ENCODE results near the gene AKR1D1.
"Not testable (repeated sequence)": the region's sequence is repeated elsewhere in the genome, so short reads cannot be mapped to it uniquely, and the experiment has no call there.

The AKR1D1 gene

DNA sequence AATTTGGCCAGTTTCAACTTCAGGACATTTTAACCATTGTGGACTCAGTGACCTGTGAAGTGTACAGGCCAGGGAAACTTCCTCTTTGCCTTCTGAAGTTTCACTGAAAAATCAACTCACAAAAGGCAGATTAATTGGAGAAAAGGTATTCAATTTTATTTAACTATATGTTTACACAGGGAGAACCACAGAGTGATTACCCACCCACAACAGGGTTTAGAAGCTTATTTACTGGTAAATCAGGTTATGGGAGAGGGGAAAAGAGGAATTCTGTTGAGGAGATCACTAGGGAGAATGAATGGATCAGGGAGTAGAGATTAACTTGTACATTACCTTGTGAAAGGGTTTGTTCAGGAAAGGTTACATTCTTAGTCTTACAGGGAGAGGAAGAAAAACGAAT, 1.7 kb upstream of the AKR1D1 start:
- no peak for DNase-seq

- DNase-seq: no peak
Measured at GRCh38 chr7:138075350-138075749, 909 bp upstream of the AKR1D1 start.

DNA sequence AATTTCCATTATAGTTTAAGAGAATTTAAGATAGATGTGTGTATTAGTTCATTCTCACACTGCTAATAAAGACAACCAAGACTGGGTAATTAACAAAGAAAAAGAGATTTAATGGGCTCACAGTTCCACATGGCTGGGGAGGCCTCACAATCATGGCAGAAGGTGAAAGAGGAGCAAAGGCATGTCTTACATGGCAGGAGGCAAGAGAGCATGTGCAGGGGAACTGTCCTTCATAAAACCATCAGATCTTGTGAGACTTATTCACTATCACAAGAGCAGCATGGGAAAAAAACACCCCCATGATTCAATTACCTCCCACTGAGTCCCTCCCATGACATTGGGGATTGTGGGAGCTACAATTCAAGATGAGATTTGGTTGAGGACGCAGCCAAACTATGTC, 473 bp upstream of the AKR1D1 start:
- DNase-seq: not testable (repeated sequence)

GRCh38 chr7:138077809-138078208, 1.6 kb downstream of the AKR1D1 start:
- no peak for DNase-seq

DNA sequence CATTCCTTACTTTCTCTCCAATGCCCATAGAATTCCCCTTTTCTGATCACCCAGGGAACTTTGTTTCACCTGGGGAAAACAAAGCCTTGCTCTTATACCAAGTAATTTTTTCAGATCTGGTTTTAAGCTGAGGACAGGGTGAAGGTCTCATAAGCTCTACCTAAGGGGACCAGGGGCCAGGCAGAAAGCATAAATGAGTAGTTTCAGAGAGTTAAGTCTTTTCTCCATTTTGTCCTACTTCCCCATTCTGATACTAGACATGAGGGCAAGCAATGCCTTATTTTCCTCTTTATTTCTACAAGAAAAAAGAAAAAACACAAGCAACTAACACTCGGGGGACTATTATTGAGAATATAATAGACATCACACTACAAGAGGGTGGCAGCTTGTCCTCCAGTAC, 2.9 kb downstream of the AKR1D1 start:
- no peak for DNase-seq

- DNase-seq: no peak
Measured at GRCh38 chr7:138081868-138082267, 5.6 kb downstream of the AKR1D1 start.

DNA sequence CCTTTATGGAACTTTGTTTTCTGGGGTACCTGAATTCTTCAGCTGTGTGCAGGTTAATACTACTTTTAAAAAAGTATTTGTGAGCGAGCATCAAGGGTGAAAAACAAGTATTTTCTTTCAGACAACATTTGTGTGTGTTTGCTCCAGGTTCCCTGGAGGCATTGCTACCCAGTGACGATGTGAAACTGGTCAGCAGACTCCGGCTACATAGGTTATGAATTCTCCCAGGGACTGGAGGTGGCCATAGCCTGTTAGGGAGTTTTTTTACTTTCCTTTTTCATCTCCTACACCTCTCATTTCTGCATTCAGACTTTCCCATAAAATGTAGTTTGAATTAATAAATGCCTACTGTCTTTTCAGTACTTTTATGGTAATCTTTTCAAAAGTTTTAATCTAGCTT, 7.6 kb downstream of the AKR1D1 start:
- DNase-seq: no peak

DNA sequence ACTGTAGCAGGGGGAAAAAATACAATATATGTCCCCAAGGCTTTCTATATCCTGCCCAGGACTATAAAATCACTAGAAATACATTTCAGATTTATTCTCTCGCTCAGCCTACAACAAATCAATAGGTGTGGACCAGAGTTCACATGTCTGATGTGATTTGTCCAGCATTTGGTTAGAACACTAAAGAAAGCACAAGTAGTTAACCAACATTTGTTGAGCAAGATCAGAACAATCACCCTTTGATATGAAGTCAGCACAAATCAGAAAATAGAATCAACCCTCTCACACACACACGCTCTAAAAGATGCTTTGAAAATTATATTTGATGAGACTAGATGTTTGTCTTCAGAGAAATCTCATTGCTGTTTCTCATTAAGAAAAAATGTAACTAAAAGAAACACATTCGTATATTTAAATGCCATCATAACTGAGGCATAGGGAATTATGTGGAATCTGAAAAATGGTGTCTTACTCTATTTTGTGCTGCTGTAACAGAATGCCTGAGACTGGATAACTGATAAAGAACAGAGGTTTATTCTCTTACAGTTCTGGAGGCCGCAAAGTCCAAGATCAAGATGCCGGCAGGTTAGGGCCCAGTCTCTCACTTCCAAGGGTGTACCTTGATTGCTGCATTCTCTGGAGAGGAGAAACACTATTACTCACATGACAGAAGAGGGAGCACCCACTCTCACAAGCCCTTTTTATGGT, 10.5 kb downstream of the AKR1D1 start:
- no peak for DNase-seq

- no peak for DNase-seq
Measured at GRCh38 chr7:138089080-138089901, 13.0 kb downstream of the AKR1D1 start.

DNA sequence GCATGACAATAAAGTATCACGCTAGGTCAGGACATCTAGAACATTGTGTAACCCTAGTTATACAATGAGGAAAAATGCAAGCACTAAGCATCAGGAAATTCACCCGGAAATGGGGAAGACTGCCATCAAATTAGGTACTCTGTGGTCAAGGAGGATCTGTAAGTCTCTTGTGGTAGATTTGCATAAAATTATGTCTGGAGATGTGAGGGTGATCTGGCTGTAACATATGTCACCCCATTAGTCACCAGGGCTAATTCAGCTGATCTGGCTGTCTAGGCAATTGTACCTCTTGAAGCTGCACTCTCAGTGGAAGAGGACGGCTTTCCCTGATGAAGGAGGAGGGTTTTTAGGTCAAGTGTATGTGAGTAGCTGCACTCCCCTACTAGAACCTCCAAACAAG, 14.8 kb downstream of the AKR1D1 start:
- DNase-seq: no peak

DNA sequence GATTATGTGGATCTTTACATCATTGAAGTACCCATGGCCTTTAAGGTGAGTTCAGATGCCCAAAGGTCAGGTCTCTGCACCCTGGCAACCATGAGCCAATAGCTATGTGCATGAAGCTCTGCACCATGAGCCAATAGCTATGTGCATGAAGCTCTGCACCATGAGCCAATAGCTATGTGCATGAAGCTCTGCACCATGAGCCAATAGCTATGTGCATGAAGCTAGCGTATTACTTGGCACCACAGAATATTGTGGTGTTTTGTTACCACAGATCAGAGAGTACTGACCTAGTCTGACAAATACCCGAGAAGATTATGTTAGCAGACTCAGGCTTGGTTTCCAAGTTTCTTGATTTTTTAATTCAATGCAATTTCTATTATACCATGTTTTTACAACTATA, 15.6 kb downstream of the AKR1D1 start:
- not testable (repeated sequence) for DNase-seq

GRCh38 chr7:138092486-138093028, 16.3 kb downstream of the AKR1D1 start:
- DNase-seq: no peak

GRCh38 chr7:138095972-138096935, 20.0 kb downstream of the AKR1D1 start:
- DNase-seq: no peak

GRCh38 chr7:138097064-138097741, 20.9 kb downstream of the AKR1D1 start:
- no peak for DNase-seq

- no peak for DNase-seq
Measured at GRCh38 chr7:138099813-138100212, 23.6 kb downstream of the AKR1D1 start.

- no peak for DNase-seq
Measured at GRCh38 chr7:138105221-138105620, 29.0 kb downstream of the AKR1D1 start.

GRCh38 chr7:138115047-138115446, 38.8 kb downstream of the AKR1D1 start:
- no peak for DNase-seq

DNA sequence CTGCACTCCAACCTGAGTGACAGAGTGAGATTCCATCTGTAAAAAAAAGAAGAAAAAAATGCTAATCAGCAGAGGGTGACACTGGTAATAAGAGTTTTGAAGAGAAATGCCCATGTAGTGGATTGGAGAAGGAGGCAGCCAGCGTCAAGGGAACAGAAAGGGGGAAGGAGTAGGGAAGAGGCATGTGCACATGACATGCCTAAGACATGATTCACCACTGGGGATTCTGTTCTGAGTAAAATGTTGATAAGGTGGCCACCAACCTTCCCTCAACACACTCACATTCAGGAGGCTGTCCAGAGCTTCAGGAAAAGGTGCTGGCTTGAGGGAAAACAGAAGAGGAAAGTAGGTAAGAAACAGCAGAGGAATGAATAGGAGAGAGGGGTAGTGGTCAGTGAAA, 39.9 kb downstream of the AKR1D1 start:
- no peak for DNase-seq

- no peak for DNase-seq
Measured at GRCh38 chr7:138116892-138117291, 40.6 kb downstream of the AKR1D1 start.

GRCh38 chr7:138120140-138120827, 44.0 kb downstream of the AKR1D1 start:
- DNase-seq: no peak

GRCh38 chr7:138122162-138122561, 45.9 kb downstream of the AKR1D1 start:
- no peak for DNase-seq

- DNase-seq: no peak
Measured at GRCh38 chr7:138125119-138125518, 48.9 kb downstream of the AKR1D1 start.
